ENCODE measurements around the gene PSMB11. TPM values are rescaled to one million over a fixed set of nuclear protein-coding genes. Genes with fewer than 3 reads are reported as not detected.

PSMB11 gene
- total and polyA plus RNA-seq, 2 experiments from 2014 or later: not detected

DNA sequence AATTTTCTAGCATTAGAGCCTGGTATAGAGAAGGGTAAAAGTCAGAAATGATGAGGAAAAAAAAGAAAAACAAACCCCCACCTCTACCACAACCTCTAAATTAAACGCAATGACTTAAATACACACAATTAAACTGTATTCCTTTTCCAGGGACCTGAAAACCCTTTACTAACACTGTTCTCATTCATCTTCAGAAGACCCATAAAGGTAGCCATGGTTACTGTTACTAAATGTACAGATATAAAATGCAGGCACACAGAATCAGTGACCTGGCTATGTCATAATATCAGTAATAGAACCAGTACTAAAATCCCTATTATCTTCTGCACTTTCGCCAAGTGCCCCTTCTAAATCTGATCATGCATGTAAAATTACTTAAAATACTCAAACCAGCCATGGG is 51.5 kb downstream of the PSMB11 start:
- TF ChIP-seq EZH2 (IDR thresholded peaks at IDR 0.05; ENCODE audit: borderline replicate concordance) (no peak), EZH2phosphoT487 (IDR thresholded peaks at IDR 0.05; ENCODE audit: low read depth, severe bottlenecking, unreplicated experiment) (no peak)
- TF ChIP-seq, protein P1, sequence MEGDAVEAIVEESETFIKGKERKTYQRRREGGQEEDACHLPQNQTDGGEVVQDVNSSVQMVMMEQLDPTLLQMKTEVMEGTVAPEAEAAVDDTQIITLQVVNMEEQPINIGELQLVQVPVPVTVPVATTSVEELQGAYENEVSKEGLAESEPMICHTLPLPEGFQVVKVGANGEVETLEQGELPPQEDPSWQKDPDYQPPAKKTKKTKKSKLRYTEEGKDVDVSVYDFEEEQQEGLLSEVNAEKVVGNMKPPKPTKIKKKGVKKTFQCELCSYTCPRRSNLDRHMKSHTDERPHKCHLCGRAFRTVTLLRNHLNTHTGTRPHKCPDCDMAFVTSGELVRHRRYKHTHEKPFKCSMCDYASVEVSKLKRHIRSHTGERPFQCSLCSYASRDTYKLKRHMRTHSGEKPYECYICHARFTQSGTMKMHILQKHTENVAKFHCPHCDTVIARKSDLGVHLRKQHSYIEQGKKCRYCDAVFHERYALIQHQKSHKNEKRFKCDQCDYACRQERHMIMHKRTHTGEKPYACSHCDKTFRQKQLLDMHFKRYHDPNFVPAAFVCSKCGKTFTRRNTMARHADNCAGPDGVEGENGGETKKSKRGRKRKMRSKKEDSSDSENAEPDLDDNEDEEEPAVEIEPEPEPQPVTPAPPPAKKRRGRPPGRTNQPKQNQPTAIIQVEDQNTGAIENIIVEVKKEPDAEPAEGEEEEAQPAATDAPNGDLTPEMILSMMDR (IDR thresholded peaks at IDR 0.05; ENCODE audit: poor library complexity): no peak
- no peak for DNase-seq (ENCODE audit: low spot score)
- peaks cover 7% of the 10 kb centered on the region for H3K36me3 ChIP-seq (replicated peaks; ENCODE audit: insufficient read depth, low read depth)
- no peaks in the 10 kb centered on the region for H3K27me3 ChIP-seq
- H3K4me3 ChIP-seq: peak overlapping the region; percentile 32
- peaks cover 18% of the 10 kb centered on the region for H3K4me1 ChIP-seq (ENCODE audit: insufficient read depth)
- H3K4me2 ChIP-seq: peak overlapping the region; percentile 92
- no peak overlapping the region for H3K27ac ChIP-seq
- no peaks in the 10 kb centered on the region for H3K9me2 ChIP-seq (replicated peaks; ENCODE audit: insufficient read depth)
- peaks cover 84% of the 10 kb centered on the region for H3K79me2 ChIP-seq
- H4K20me1 ChIP-seq (ENCODE audit: insufficient read depth, poor library complexity, severe bottlenecking): peaks cover 31% of the 10 kb centered on the region
- H3K9me3 ChIP-seq (ENCODE audit: low read depth): no peaks in the 10 kb centered on the region
- 96% methylated on average over 2 of the region's 2 CpGs for WGBS (ENCODE audit: low lambda C conversion rate, missing lambda C conversion rate)
- H2AFZ ChIP-seq: no peak overlapping the region

Other genes starting within 250 kb of the PSMB11 start
- 337 and 381 TPM in 2 replicates for gene SLC7A7, start 226.8 kb upstream of the PSMB11 start, total RNA-seq
- 169 and 206 TPM in 2 replicates for gene SLC7A7, start 226.8 kb upstream of the PSMB11 start, polyA plus RNA-seq
- 50.6 and 164 TPM in 2 replicates for gene MRPL52, start 212.3 kb upstream of the PSMB11 start, total RNA-seq
- 214 and 227 TPM in 2 replicates for gene MRPL52, start 212.3 kb upstream of the PSMB11 start, polyA plus RNA-seq
- gene MMP14, start 205.6 kb upstream of the PSMB11 start, total RNA-seq: 122 and 160 TPM in 2 replicates
- 17.1 and 21.4 TPM in 2 replicates for gene MMP14, start 205.6 kb upstream of the PSMB11 start, polyA plus RNA-seq
- gene LRP10, start 170.5 kb upstream of the PSMB11 start, total RNA-seq: 34.4 and 56.2 TPM in 2 replicates
- 92.7 and 117 TPM in 2 replicates for gene LRP10, start 170.5 kb upstream of the PSMB11 start, polyA plus RNA-seq
- gene REM2, start 159.0 kb upstream of the PSMB11 start, total RNA-seq: 1.5 and 1.9 TPM in 2 replicates
- gene REM2, start 159.0 kb upstream of the PSMB11 start, polyA plus RNA-seq: 5.5 and 6.3 TPM in 2 replicates
- gene RBM23, start 123.1 kb upstream of the PSMB11 start, total RNA-seq: 236 and 749 TPM in 2 replicates
- gene RBM23, start 123.1 kb upstream of the PSMB11 start, polyA plus RNA-seq: 72.9 and 74.1 TPM in 2 replicates
- 38.9 and 52.2 TPM in 2 replicates for gene PRMT5, start 112.8 kb upstream of the PSMB11 start, total RNA-seq
- 54.1 and 72.3 TPM in 2 replicates for gene PRMT5, start 112.8 kb upstream of the PSMB11 start, polyA plus RNA-seq
- 34.8 and 46.4 TPM in 2 replicates for gene HAUS4, start 85.1 kb upstream of the PSMB11 start, total RNA-seq
- gene HAUS4, start 85.1 kb upstream of the PSMB11 start, polyA plus RNA-seq: 16.2 and 21.8 TPM in 2 replicates
- 75.1 and 80.8 TPM in 2 replicates for gene AJUBA, start 59.7 kb upstream of the PSMB11 start, total RNA-seq
- gene AJUBA, start 59.7 kb upstream of the PSMB11 start, polyA plus RNA-seq: 36.2 and 43.2 TPM in 2 replicates
- gene C14orf93, start 32.1 kb upstream of the PSMB11 start, total RNA-seq: 7.8 and 8.8 TPM in 2 replicates
- gene C14orf93, start 32.1 kb upstream of the PSMB11 start, polyA plus RNA-seq: 5.7 and 6.5 TPM in 2 replicates
- gene PSMB5, start 7.3 kb upstream of the PSMB11 start, total RNA-seq: 171 and 190 TPM in 2 replicates
- gene PSMB5, start 7.3 kb upstream of the PSMB11 start, polyA plus RNA-seq: 299 and 319 TPM in 2 replicates
- gene CDH24, start 15.3 kb downstream of the PSMB11 start, total RNA-seq: 6.7 and 6.9 TPM in 2 replicates
- 18.0 and 19.8 TPM in 2 replicates for gene CDH24, start 15.3 kb downstream of the PSMB11 start, polyA plus RNA-seq
- 97.5 and 108 TPM in 2 replicates for gene ACIN1, start 52.9 kb downstream of the PSMB11 start, total RNA-seq
- 44.3 and 49.2 TPM in 2 replicates for gene ACIN1, start 52.9 kb downstream of the PSMB11 start, polyA plus RNA-seq
- gene C14orf119, start 53.3 kb downstream of the PSMB11 start, total RNA-seq: 47.7 and 64.9 TPM in 2 replicates
- 118 and 146 TPM in 2 replicates for gene C14orf119, start 53.3 kb downstream of the PSMB11 start, polyA plus RNA-seq
- gene CIROP, start 62.8 kb downstream of the PSMB11 start, total RNA-seq: not detected in 2 replicates
- gene CIROP, start 62.8 kb downstream of the PSMB11 start, polyA plus RNA-seq: not detected in 2 replicates
- not detected in 2 replicates for gene CEBPE, start 77.0 kb downstream of the PSMB11 start, total RNA-seq
- gene CEBPE, start 77.0 kb downstream of the PSMB11 start, polyA plus RNA-seq: not detected in 2 replicates
- 39.5 and 54.6 TPM in 2 replicates for gene SLC7A8, start 141.4 kb downstream of the PSMB11 start, total RNA-seq
- 85.0 and 123 TPM in 2 replicates for gene SLC7A8, start 141.4 kb downstream of the PSMB11 start, polyA plus RNA-seq
- gene RNF212B, start 195.7 kb downstream of the PSMB11 start, total RNA-seq: 0.17 and 1.2 TPM in 2 replicates
- 1.2 TPM in 1 of 2 replicates, not detected in the other for gene RNF212B, start 195.7 kb downstream of the PSMB11 start, polyA plus RNA-seq
- 8.2 and 9.4 TPM in 2 replicates for gene HOMEZ, start 243.9 kb downstream of the PSMB11 start, total RNA-seq
- 6.3 and 11.2 TPM in 2 replicates for gene HOMEZ, start 243.9 kb downstream of the PSMB11 start, polyA plus RNA-seq

All from hepatocyte (in vitro differentiated cells).